Suprapubic skin (tissue), 4 donors: ENCODE data around the gene GLCE. TPM values are rescaled to one million over a fixed set of nuclear protein-coding genes. Genes with fewer than 3 reads are reported as not detected.

ENCODE experiments used
- DNase-seq, 2 donors: peaks; one replicate each; pipeline ENCODE4 v3.0.0-alpha.2; 2019; ENCODE audit warnings: low spot score in 2 of 2
- H3K27ac ChIP-seq: fragments of 200-600 bp; sonication (generic); one replicate; pipeline ENCODE4 v1.5.1; 2019
- H3K27me3 ChIP-seq: fragments of 200-600 bp; sonication (generic); one replicate; pipeline ENCODE4 v1.5.1; 2019
- H3K36me3 ChIP-seq: fragments of 200-600 bp; sonication (generic); one replicate; pipeline ENCODE4 v1.5.1; 2019
- H3K4me1 ChIP-seq: fragments of 200-600 bp; sonication (generic); one replicate; pipeline ENCODE4 v1.5.1; 2019
- H3K4me3 ChIP-seq: fragments of 200-600 bp; sonication (generic); one replicate; pipeline ENCODE4 v1.5.1; 2019; ENCODE audit warnings: mild to moderate bottlenecking
- H3K9me3 ChIP-seq: fragments of 200-600 bp; sonication (generic); one replicate; pipeline ENCODE4 v1.5.1; 2019
- CTCF ChIP-seq, 2 donors: fragments of 200-600 bp in 1 of 2; fragments of 450-650 bp in 1 of 2; sonication (generic) in 1 of 2; IDR thresholded peaks; one replicate each; pipeline ENCODE4 v1.5.1; 2016 to 2019; ENCODE audit warnings: antibody characterized with exemption in 2 of 2, mild to moderate bottlenecking in 1 of 2, moderate library complexity in 1 of 2
- EP300 ChIP-seq: sonication (generic); formaldehyde crosslinking; IDR thresholded peaks from one replicate; pipeline ENCODE4 v1.6.1; 2017; ENCODE audit warnings: antibody characterized with exemption
- POLR2A ChIP-seq, 2 donors: fragments of 450-650 bp; IDR thresholded peaks; one replicate each; pipeline ENCODE4 v1.6.1; 2017; ENCODE audit warnings: antibody characterized with exemption in 2 of 2, mild to moderate bottlenecking in 2 of 2, moderate library complexity in 2 of 2
- POLR2AphosphoS5 ChIP-seq, 3 donors: sonication (generic); formaldehyde crosslinking; IDR thresholded peaks; one replicate each; pipeline ENCODE4 v1.6.1; 2017; ENCODE audit warnings: antibody characterized with exemption in 3 of 3
- WGBS: methylation state at CpG from one replicate; pipeline ENCODE4 v1.1.5; 2018; 5-methylcytosine and 5-hydroxymethylcytosine counted together
- total RNA-seq, 4 donors: library from RNA; depleted of rRNA; stranded (reverse); fragments of >200 nt; gene quantifications; one replicate each; pipeline ENCODE4 v1.1.0, GENCODE V29; 2016

The GLCE gene
- total RNA-seq, 4 donors from 2014 or later = 16.1 to 18.9 (median 16.9) TPM

DNA sequence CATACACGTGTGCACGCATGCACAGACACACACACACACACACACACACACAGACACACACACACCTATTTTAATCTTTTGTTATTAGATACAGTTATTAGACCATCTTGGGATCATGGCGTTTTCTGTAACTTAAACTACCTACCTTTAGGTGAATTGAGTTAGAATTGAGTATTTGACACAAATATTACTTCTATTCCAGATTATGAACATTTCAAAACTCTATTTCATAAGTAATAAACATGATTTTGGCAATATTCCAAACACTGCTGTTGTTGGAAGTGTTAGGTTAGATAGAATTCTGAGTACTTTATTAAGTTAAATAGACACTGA lies 65.6 kb downstream of the GLCE start:
- H3K27ac ChIP-seq = no peak overlapping the region
- 75% methylated on average over 3 of the region's 3 CpGs for WGBS
- H3K4me3 ChIP-seq = no peak overlapping the region
- peaks cover 6% of the 10 kb centered on the region for H3K9me3 ChIP-seq
- H3K36me3 ChIP-seq = peaks cover 17% of the 10 kb centered on the region
- no peak for DNase-seq
- H3K27me3 ChIP-seq = no peaks in the 10 kb centered on the region
- no peaks in the 10 kb centered on the region for H3K4me1 ChIP-seq
- TF ChIP-seq POLR2A (IDR thresholded peaks at IDR 0.05) (no peak), POLR2AphosphoS5 (IDR thresholded peaks at IDR 0.05) (no peak), CTCF (IDR thresholded peaks at IDR 0.05) (no peak), EP300 (no peak)

DNA sequence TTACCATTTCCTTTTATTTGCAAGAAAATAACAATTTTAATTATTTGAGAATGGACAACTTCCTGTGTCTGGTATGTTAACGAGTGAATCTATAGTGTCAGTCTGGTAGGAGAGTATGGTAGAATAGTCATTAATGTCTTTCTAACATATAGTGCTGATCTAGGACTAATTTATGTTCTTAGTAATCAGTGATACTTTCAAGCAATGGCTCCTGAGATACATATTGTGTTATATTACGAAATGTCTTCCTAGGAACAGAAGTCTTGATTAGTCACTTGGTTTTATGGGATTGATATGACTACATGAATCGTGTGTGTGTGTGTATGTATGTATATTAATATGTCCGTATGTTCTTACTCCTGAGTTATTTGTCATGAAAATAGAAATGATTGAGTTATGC lies 71.7 kb downstream of the GLCE start:
- Histone ChIP-seq H3K36me3 (peaks cover 12% of the 10 kb centered on the region), H3K27ac (no peak overlapping the region), H3K27me3 (no peaks in the 10 kb centered on the region), H3K4me3 (no peak overlapping the region), H3K4me1 (no peaks in the 10 kb centered on the region), H3K9me3 (no peaks in the 10 kb centered on the region)
- 70% methylated on average over 4 of the region's 4 CpGs for WGBS
- DNase-seq = no peak
- no peak for TF ChIP-seq EP300
- TF ChIP-seq POLR2A (IDR thresholded peaks at IDR 0.05) = no peak
- no peak for TF ChIP-seq POLR2AphosphoS5 (IDR thresholded peaks at IDR 0.05)
- no peak for TF ChIP-seq CTCF (IDR thresholded peaks at IDR 0.05)

- Histone ChIP-seq H3K36me3 (peaks cover 12% of the 10 kb centered on the region), H3K4me3 (no peak overlapping the region), H3K27me3 (no peaks in the 10 kb centered on the region), H3K4me1 (no peaks in the 10 kb centered on the region), H3K27ac (no peak overlapping the region), H3K9me3 (no peaks in the 10 kb centered on the region)
- TF ChIP-seq EP300 (no peak), CTCF (IDR thresholded peaks at IDR 0.05) (no peak), POLR2AphosphoS5 (IDR thresholded peaks at IDR 0.05) (no peak), POLR2A (IDR thresholded peaks at IDR 0.05) (no peak)
- DNase-seq = no peak
- WGBS = 35% methylated on average over 1 of the region's 1 CpG
These were observed 72.3 kb downstream of the GLCE start for GRCh38 chr15:69232765-69233164.

DNA sequence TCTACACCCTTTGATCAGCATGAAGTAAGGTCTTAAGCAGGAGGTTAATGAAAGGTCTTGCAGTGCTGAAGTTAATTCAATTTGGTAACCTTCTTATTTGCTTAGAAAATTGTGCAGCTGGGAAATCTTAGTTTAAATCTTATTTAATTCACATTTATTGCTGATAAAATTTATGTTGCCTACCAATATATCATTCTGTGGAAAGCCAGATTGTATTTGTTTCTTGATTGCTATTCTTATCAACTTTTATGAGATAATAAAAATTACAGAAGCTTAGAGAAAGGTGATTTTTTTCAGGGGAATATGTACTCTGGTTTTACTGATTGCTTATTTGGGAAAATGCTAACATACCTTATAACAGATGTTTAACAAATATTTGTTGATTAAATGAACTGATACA lies 74.2 kb downstream of the GLCE start:
- Histone ChIP-seq H3K36me3 (peaks cover 3% of the 10 kb centered on the region), H3K4me1 (no peaks in the 10 kb centered on the region), H3K27me3 (no peaks in the 10 kb centered on the region), H3K4me3 (no peak overlapping the region), H3K9me3 (no peaks in the 10 kb centered on the region), H3K27ac (no peak overlapping the region)
- DNase-seq = no peak
- no peak for TF ChIP-seq POLR2A (IDR thresholded peaks at IDR 0.05)
- TF ChIP-seq CTCF (IDR thresholded peaks at IDR 0.05) = no peak

DNA sequence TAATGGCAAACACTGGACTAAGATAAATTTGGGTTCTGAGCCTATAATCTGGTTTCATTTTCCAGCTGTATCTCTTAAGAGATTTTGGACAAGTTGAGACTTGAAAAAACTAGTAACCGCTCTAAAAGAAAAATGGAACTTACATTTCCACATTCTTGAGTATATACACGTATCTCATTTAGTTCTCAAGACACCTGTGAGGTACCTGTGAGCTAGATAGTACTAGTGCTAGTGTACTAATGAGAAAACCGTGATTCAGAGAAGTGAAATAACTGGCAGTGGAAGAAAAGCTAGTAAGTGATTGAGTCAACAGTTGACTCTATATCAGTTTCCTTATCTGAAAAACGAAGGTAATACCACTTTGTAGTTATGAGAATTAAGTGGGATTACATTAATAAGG lies 76.1 kb downstream of the GLCE start:
- 61% methylated on average over 4 of the region's 4 CpGs for whole genome bisulfite sequencing
- Histone ChIP-seq H3K4me3 (no peak overlapping the region), H3K36me3 (no peaks in the 10 kb centered on the region), H3K4me1 (no peaks in the 10 kb centered on the region), H3K27me3 (no peaks in the 10 kb centered on the region), H3K27ac (no peak overlapping the region), H3K9me3 (no peaks in the 10 kb centered on the region)
- TF ChIP-seq POLR2A (IDR thresholded peaks at IDR 0.05) = no peak
- no peak for TF ChIP-seq CTCF (IDR thresholded peaks at IDR 0.05)
- TF ChIP-seq POLR2AphosphoS5 (IDR thresholded peaks at IDR 0.05) = no peak
- TF ChIP-seq EP300 = no peak
- no peak for DNase-seq
